ENCODE data around the gene KLB.
A peak's percentile ranks its signal among the peaks of the same experiment; 100 is the strongest.
"Not testable (repeated sequence)": the region's sequence is repeated elsewhere in the genome, so short reads cannot be mapped to it uniquely, and the experiment has no call there.

KLB gene

DNA sequence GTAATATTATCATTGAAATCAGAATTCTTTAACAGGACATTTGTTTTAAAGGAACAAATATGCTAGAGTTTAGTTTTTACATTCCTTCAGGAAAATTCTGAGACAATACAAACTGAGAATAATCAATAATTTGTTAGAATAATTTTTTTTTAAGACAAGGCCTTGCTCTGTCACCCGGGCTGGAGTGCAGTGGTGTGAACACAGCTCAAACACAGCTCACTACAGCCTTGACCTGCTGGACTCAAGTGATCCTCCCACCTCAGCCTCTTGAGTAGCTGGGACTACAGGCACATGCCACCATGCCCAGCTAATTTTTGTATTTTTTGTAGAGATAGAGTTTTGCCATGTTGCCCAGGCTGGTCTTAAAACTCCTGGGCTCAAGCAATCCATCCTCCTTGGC, 18.6 kb downstream of the KLB start:
- DNase-seq (ENCODE audit: low read depth in 2 of 3, low spot score in 2 of 3): not testable (repeated sequence)

DNA sequence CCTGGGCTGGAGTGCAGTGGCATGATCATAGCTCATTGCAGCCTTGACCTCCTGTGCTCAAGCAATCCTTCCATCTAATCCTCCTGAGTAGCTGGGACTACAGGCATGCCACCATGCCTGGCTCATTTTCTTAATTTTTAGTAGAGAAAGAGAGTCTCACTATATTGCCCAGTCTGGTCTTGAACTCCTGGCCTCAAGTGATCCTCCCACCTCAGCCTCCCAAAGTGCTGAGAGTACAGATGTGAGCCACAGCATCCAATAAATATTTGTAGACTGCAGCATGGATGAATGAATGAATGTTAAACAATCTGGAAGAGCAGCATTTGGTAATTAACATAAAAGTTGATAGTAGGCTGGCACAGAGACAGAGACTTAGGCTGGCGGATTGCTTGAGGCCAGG, 20.0 kb downstream of the KLB start:
- no peak for DNase-seq (ENCODE audit: low read depth in 2 of 3, low spot score in 2 of 3)

- DNase-seq (ENCODE audit: low read depth in 2 of 3, low spot score in 2 of 3): no peak
Observed at GRCh38 chr4:39427520-39428114, 20.9 kb downstream of the KLB start.

GRCh38 chr4:39429476-39430334, 23.0 kb downstream of the KLB start:
- no peak for DNase-seq (ENCODE audit: low read depth in 2 of 3, low spot score in 2 of 3)

- DNase-seq (ENCODE audit: low read depth in 2 of 3, low spot score in 2 of 3): no peak
Observed at GRCh38 chr4:39433878-39434492, 27.3 kb downstream of the KLB start.

- DNase-seq (ENCODE audit: low read depth in 2 of 3, low spot score in 2 of 3): no peak
Observed at GRCh38 chr4:39435659-39436563, 29.2 kb downstream of the KLB start.

GRCh38 chr4:39441593-39441992, 34.9 kb downstream of the KLB start:
- DNase-seq (ENCODE audit: low read depth in 2 of 3, low spot score in 2 of 3): no peak

DNA sequence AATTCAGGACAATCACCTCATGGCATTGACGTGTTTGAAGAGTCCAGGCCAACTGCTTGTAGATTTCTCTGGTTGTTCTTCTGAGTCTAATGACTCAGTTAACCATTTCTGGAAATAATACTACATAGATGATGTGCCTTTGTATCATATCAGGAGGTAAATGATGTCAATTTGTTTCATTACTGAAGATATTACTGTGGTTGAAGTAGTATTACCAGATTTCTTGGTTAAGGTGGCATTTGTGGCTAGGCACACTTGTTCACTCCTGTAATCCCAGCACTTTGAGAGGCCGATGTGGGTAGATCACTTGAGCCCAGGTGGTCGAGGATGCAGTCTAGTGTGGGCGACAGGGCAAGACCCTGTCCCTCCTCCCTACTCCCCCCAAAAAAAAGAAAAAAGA, 36.3 kb downstream of the KLB start:
- DNase-seq (ENCODE audit: low read depth in 2 of 3, low spot score in 2 of 3): no peak

GRCh38 chr4:39446483-39446841, 39.7 kb downstream of the KLB start:
- no peak for DNase-seq (ENCODE audit: low read depth in 2 of 3, low spot score in 2 of 3)

DNA sequence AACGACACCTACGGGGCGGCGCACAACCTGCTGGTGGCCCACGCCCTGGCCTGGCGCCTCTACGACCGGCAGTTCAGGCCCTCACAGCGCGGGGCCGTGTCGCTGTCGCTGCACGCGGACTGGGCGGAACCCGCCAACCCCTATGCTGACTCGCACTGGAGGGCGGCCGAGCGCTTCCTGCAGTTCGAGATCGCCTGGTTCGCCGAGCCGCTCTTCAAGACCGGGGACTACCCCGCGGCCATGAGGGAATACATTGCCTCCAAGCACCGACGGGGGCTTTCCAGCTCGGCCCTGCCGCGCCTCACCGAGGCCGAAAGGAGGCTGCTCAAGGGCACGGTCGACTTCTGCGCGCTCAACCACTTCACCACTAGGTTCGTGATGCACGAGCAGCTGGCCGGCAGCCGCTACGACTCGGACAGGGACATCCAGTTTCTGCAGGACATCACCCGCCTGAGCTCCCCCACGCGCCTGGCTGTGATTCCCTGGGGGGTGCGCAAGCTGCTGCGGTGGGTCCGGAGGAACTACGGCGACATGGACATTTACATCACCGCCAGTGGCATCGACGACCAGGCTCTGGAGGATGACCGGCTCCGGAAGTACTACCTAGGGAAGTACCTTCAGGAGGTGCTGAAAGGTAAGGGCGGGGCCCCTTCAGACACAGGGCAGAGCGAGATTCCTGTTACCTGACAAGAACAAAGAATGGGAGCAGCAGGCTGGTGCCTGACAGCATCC, 40.3 kb downstream of the KLB start:
- DNase-seq (ENCODE audit: low read depth in 2 of 3, low spot score in 2 of 3): peak in 1 of 3 experiments; percentile 46

DNA sequence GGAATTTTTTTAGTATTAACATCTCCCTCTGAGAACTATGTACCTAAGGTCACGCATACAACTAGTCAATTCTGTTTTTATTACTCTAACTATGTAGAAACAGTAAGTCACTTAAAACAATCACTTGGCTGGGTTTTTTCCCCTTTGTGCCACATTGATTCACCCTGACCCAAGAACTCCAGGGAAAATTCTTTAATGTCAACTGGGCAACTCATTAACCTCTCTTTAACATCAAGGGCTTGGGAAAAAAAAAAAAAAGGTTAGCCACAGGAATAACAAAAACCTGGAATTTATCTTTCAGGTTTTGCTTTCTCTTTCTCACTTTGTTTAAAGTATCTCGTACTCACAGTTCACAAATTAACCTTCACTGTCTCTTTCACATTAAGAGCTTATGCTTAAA, 43.9 kb downstream of the KLB start:
- DNase-seq (ENCODE audit: low read depth in 2 of 3, low spot score in 2 of 3): no peak

- no peak for DNase-seq (ENCODE audit: low read depth in 2 of 3, low spot score in 2 of 3)
Observed at GRCh38 chr4:39451423-39452023, 44.8 kb downstream of the KLB start.

- DNase-seq (ENCODE audit: low read depth in 2 of 3, low spot score in 2 of 3): no peak
Observed at GRCh38 chr4:39452153-39452859, 45.6 kb downstream of the KLB start.

- no peak for DNase-seq (ENCODE audit: low read depth in 2 of 3, low spot score in 2 of 3)
Observed at GRCh38 chr4:39452860-39453587, 46.3 kb downstream of the KLB start.

DNA sequence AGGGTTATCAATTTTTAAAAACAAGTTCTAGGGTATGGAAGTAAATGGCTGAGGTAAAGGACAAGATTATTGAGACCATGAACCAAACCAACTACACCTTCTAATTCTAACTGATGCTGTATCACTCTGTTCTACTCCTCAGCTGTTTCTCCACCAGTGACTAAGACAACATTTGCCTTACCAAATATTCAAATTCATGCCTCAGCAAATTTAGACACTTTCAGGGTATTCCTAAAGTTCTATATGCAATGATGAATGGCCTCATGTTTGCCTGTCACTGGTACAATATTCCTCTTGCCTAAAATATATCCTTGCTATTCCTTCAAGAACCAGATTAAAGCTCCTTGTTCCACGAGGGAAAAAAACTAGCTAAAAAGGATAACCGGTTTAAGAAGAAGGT, 47.0 kb downstream of the KLB start:
- no peak for DNase-seq (ENCODE audit: low read depth in 2 of 3, low spot score in 2 of 3)

DNA sequence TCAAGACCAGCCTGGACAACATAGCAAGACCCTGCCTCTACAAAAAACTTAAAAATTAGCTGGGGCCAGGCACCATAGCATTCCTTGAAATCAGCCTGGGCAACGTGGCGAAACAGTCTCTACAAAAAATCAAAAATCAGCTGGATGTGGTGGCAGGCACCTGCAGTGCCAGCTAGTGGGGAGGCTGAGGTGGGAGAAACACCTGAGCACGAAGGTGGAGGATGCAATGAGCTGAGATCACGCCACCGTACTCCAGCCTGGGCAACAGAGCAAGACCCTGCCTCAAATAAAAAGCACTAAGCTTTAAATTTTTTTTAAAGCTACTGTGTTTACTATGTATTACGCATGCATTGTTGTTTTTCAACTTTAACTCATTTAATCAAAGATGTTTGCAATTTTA, 48.8 kb downstream of the KLB start:
- DNase-seq (ENCODE audit: low read depth in 2 of 3, low spot score in 2 of 3): no peak

DNA sequence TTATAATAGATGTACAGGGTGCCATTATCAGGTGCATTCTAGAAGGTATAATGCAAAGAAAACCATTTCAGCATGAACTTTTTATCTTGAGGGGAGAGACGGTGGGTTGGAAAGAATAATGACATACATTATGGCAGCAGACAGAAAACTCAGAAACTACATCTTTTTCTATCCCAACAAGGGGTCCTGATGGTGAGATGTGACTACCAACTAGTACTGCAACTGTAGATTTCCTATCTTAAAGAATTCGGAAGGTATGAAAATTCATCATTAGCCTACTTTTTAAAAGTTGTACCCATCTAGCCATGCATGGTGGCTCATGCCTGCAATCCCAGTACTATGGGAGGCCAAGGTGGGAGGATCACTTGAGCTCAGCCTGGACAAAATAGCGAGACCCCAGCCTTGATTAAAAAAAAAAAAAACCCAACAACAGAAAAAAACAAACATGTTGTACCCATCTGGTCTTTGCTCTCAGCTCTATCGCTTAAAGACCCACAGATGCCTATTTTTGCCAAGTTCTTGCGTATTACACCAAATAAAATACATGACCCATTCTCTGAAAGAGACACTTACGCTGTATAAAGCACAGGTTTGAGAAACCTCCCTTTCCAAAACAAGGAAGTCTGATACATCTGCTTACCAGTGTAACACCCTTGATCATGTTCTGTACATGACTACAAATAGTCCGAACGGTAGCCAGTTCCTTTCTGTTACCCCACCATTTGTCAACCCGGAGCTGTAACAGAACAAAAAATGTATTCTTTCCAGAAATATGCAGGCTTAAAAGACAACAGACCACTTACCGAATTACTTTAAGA, 50.4 kb downstream of the KLB start:
- DNase-seq (ENCODE audit: low read depth in 2 of 3, low spot score in 2 of 3): no peak

DNA sequence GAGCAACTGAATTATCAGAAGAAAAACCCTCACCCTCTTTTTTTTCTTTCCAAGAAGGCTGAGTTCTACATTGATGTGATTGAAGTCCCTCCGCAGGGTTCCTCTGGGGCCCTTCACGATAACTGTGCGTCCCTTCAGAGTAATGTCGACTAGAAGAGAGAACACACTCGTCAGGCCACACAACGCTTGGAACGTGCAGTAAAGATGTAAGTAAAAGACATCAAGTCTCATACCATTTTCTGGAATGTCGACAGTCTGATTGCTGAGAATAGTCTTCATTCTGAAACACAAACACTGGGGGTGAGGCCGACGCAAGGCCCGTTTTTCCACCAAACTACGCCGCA, 51.4 kb downstream of the KLB start:
- not testable (repeated sequence) for DNase-seq (ENCODE audit: low read depth in 2 of 3, low spot score in 2 of 3)
